Loucy (cell line): ENCODE data around the gene WDR37.

Source experiments
- H2AFZ ChIP-seq: fragments of 200-600 bp; sonication (generic); 2 replicates; pipeline ENCODE4 v1.6.0; 2016; ENCODE audit warnings: antibody characterized with exemption, mild to moderate bottlenecking, low read length, moderate library complexity
- H3F3A ChIP-seq: fragments of 200-600 bp; 2 replicates; pipeline ENCODE4 v1.6.0; 2016; ENCODE audit warnings: antibody characterized with exemption, low read depth, mild to moderate bottlenecking
- H3K27me3 ChIP-seq: fragments of 200-600 bp; sonication (generic); 2 replicates; pipeline ENCODE4 v1.6.1; 2014; ENCODE audit warnings: low read length, mild to moderate bottlenecking; ENCODE audit not compliant: insufficient read depth, poor library complexity, severe bottlenecking
- H3K36me3 ChIP-seq: fragments of 200-600 bp; sonication (generic); 2 replicates; pipeline ENCODE4 v1.6.1; 2016; ENCODE audit warnings: low read length; ENCODE audit not compliant: insufficient read depth
- H3K4me1 ChIP-seq: fragments of 200-600 bp; sonication (generic); 2 replicates; pipeline ENCODE4 v1.5.1; 2014; ENCODE audit warnings: low read length, mild to moderate bottlenecking; ENCODE audit not compliant: insufficient read depth, poor library complexity, severe bottlenecking
- H3K4me2 ChIP-seq: fragments of 200-600 bp; sonication (generic); 2 replicates; pipeline ENCODE4 v1.6.0; 2014; ENCODE audit warnings: antibody characterized with exemption, low read length, low read depth, mild to moderate bottlenecking; ENCODE audit not compliant: poor library complexity, severe bottlenecking
- H3K4me3 ChIP-seq: fragments of 200-600 bp; sonication (generic); 2 replicates; pipeline ENCODE4 v1.5.1; 2014; ENCODE audit warnings: low read length, mild to moderate bottlenecking, mixed read lengths; ENCODE audit not compliant: poor library complexity, severe bottlenecking
- H3K79me2 ChIP-seq: fragments of 200-600 bp; sonication (generic); 2 replicates; pipeline ENCODE4 v1.6.1; 2014; ENCODE audit warnings: low read length; ENCODE audit not compliant: insufficient read depth
- H3K9ac ChIP-seq: fragments of 200-600 bp; sonication (generic); 2 replicates; pipeline ENCODE4 v1.6.0; 2014; ENCODE audit warnings: mild to moderate bottlenecking, low read depth, low read length, moderate library complexity; ENCODE audit not compliant: poor library complexity, severe bottlenecking
- H3K9me2 ChIP-seq: fragments of 200-600 bp; sonication (generic); replicated peaks from 2 replicates; pipeline ENCODE4 v1.6.1; 2016; ENCODE audit warnings: low read depth, low read length, mixed read lengths
- H3K9me3 ChIP-seq: fragments of 200-600 bp; sonication (generic); 2 replicates; pipeline ENCODE4 v1.6.1; 2014; ENCODE audit warnings: mild to moderate bottlenecking, antibody characterized with exemption, low read length, low read depth; ENCODE audit not compliant: insufficient read depth
- H4K20me1 ChIP-seq: fragments of 200-600 bp; sonication (generic); 2 replicates; pipeline ENCODE4 v1.6.0; 2014; ENCODE audit warnings: antibody characterized with exemption, low read length, mild to moderate bottlenecking; ENCODE audit not compliant: insufficient read depth, poor library complexity, severe bottlenecking
- EZH2phosphoT487 ChIP-seq: fragments of 200-600 bp; IDR thresholded peaks from 2 replicates; pipeline ENCODE4 v1.6.1; 2018; ENCODE audit warnings: antibody characterized with exemption, mild to moderate bottlenecking, moderate library complexity, borderline replicate concordance
- TF ChIP-seq, protein P1 (sequence below): fragments of 200-600 bp; sonication (generic); conservative IDR thresholded peaks from 2 replicates; pipeline ENCODE4 v1.5.1; 2014; ENCODE audit warnings: mild to moderate bottlenecking, antibody characterized with exemption, low read length

WDR37 gene

GRCh38 chr10:1141701-1142100, 85.5 kb downstream of the WDR37 start:
- Histone ChIP-seq H3K4me3 (no peak overlapping the region), H3K27me3 (no peaks in the 10 kb centered on the region), H3F3A (no peaks in the 10 kb centered on the region), H3K79me2 (no peaks in the 10 kb centered on the region), H3K9ac (no peak overlapping the region), H3K9me2 (no peaks in the 10 kb centered on the region), H3K36me3 (no peaks in the 10 kb centered on the region), H3K4me2 (no peak overlapping the region), H3K9me3 (peaks cover 23% of the 10 kb centered on the region), H2AFZ (no peak overlapping the region), H4K20me1 (no peaks in the 10 kb centered on the region), H3K4me1 (no peaks in the 10 kb centered on the region)
- TF ChIP-seq, protein P1, sequence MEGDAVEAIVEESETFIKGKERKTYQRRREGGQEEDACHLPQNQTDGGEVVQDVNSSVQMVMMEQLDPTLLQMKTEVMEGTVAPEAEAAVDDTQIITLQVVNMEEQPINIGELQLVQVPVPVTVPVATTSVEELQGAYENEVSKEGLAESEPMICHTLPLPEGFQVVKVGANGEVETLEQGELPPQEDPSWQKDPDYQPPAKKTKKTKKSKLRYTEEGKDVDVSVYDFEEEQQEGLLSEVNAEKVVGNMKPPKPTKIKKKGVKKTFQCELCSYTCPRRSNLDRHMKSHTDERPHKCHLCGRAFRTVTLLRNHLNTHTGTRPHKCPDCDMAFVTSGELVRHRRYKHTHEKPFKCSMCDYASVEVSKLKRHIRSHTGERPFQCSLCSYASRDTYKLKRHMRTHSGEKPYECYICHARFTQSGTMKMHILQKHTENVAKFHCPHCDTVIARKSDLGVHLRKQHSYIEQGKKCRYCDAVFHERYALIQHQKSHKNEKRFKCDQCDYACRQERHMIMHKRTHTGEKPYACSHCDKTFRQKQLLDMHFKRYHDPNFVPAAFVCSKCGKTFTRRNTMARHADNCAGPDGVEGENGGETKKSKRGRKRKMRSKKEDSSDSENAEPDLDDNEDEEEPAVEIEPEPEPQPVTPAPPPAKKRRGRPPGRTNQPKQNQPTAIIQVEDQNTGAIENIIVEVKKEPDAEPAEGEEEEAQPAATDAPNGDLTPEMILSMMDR: no peak
- TF ChIP-seq EZH2phosphoT487: no peak

DNA sequence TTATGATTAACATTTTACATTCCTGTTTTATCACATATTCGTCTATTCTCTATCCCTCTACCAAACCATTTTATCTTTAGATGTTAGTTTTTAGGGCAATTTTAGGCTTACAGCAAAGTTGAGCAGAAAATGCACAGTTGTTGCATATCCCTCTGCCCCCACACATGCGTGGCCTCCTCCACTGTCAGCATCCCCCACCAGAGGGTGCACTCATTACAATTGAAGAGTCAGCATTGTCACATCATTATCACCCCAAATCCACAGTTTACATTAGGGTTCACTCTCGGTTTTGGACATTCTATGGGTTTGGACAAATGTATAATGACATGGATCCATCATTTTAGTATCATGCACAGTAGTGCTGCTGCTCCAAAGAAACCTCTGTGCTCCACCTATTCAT, 86.4 kb downstream of the WDR37 start:
- Histone ChIP-seq H3K4me3 (no peak overlapping the region), H3K27me3 (no peaks in the 10 kb centered on the region), H4K20me1 (no peaks in the 10 kb centered on the region), H3K36me3 (no peaks in the 10 kb centered on the region), H3K4me2 (no peak overlapping the region), H3K9me2 (no peaks in the 10 kb centered on the region), H3K79me2 (no peaks in the 10 kb centered on the region), H3K9me3 (peaks cover 23% of the 10 kb centered on the region), H3K4me1 (no peaks in the 10 kb centered on the region), H3K9ac (no peak overlapping the region), H3F3A (no peaks in the 10 kb centered on the region), H2AFZ (no peak overlapping the region)
- no peak for TF ChIP-seq EZH2phosphoT487
- TF ChIP-seq, protein P1: peak; percentile 77

GRCh38 chr10:1147810-1148209, 91.6 kb downstream of the WDR37 start:
- Histone ChIP-seq H3K79me2 (no peaks in the 10 kb centered on the region), H3K9ac (no peak overlapping the region), H2AFZ (no peak overlapping the region)

More at GRCh38 chr10:1147810-1148209, 91.6 kb downstream of the WDR37 start:
- Histone ChIP-seq H3K4me3 (no peak overlapping the region), H3K4me1 (no peaks in the 10 kb centered on the region), H3K9me3 (peaks cover 10% of the 10 kb centered on the region), H3F3A (no peaks in the 10 kb centered on the region), H3K9me2 (no peaks in the 10 kb centered on the region), H3K4me2 (no peak overlapping the region), H4K20me1 (no peaks in the 10 kb centered on the region), H3K36me3 (no peaks in the 10 kb centered on the region), H3K27me3 (no peaks in the 10 kb centered on the region)
- TF ChIP-seq, protein P1: no peak
- no peak for TF ChIP-seq EZH2phosphoT487
